NCI-H460 (cell line): ENCODE results near the gene AGTR1. TPM values are rescaled to one million over a fixed set of nuclear protein-coding genes. Genes with fewer than 3 reads are reported as not detected.

Experiments used
- small RNA-seq, 2 experiments: library from RNA; depleted of rRNA; stranded (forward); fragments of <200 nt; gene quantifications; one replicate each; pipeline ENCODE3, GENCODE V24; 2014
- total RNA-seq: library from RNA; depleted of rRNA; stranded (reverse); fragments of >200 nt; shearing (Covaris generic); gene quantifications from 2 replicates; pipeline ENCODE4 v1.2.3, GENCODE V29; 2014; rRNA removed

Gene AGTR1
- total RNA-seq, 1 experiment from 2014 or later, result 0.10 TPM

Small RNAs within 50 kb of the gene (small RNA-seq; reads per million reads assigned to genes)
- gene RPL38P1, result 0 reads per million in 2 experiments

Other genes starting within 250 kb of the AGTR1 start
- gene CPB1, start 129.9 kb downstream of the AGTR1 start, total RNA-seq, result not detected in 2 replicates
- gene CPA3, start 167.4 kb downstream of the AGTR1 start, total RNA-seq, result not detected in 2 replicates